GM21423 (cell line): ENCODE data around the gene NBAS.
"Not testable (repeated sequence)": the region's sequence is repeated elsewhere in the genome, so short reads cannot be mapped to it uniquely, and the experiment has no call there.

Experiments used
- ATAC-seq: cut with Tn5 transposase; IDR thresholded peaks from one replicate; pipeline ENCODE4 v1.9.1; 2021; ENCODE audit warnings: mild to moderate bottlenecking, moderate library complexity; ENCODE audit not compliant: unreplicated experiment

NBAS gene

GRCh38 chr2:15485949-15486348 lies 75.2 kb downstream of the NBAS start:
- ATAC-seq, result no peak

DNA sequence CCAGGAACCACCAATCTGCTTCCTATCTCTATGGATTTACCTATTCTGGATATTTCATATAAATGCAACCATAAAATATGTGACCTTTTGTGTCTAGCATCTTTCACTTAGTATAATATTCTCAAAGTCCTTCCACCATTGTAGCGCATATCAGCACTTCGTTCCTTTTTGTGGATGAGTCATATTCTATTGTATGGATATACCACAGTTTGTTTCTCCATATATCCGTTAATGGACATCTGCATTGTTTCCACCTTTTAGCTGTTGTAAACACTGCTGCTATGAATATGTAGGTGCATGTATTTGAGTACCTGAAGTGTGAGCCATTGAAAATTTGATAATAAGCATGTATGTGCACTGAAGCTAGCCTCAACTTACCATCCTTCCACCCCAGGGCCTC lies 80.1 kb downstream of the NBAS start:
- ATAC-seq, result no peak

DNA sequence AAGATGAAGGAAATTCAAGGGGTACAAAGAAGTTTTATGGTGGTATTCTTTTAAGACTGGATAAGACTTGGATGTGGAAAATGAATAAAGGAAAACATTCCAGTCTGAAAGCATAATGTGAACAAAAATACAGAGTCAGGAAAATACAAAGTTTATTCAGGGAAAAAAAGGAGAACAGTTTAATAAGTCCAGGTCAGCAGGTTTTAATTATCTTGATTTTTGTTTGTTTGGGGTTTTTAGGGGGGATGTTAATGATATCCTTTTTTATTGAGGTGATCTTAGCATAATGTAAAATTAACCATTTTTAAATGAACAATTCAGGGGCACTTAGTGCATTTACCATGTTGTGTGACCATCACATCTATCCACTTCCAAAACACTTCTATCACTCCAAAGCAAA lies 80.6 kb downstream of the NBAS start:
- ATAC-seq, result no peak

DNA sequence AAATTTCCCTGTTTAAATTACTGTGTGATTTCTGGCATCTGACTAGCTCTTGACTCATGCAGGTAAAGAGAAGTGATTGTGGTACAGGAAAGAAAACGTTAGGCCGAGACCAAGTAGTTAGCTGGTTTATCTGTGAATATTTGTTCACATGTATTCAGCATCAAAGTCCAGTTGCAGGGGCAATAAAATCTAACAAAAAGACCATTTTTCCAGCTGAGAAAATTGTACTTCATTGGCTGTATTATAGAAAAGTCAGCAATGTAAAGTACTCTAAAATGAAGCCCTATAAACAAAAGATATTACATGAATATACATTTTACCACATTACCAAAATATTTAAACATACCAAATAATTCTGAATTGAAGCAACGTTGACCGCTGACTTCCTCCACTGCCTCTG lies 88.3 kb downstream of the NBAS start:
- no peak for ATAC-seq

- no peak for ATAC-seq
These were observed 89.0 kb downstream of the NBAS start for GRCh38 chr2:15472133-15472532.

GRCh38 chr2:15471606-15472005 lies 89.5 kb downstream of the NBAS start:
- no peak for ATAC-seq

DNA sequence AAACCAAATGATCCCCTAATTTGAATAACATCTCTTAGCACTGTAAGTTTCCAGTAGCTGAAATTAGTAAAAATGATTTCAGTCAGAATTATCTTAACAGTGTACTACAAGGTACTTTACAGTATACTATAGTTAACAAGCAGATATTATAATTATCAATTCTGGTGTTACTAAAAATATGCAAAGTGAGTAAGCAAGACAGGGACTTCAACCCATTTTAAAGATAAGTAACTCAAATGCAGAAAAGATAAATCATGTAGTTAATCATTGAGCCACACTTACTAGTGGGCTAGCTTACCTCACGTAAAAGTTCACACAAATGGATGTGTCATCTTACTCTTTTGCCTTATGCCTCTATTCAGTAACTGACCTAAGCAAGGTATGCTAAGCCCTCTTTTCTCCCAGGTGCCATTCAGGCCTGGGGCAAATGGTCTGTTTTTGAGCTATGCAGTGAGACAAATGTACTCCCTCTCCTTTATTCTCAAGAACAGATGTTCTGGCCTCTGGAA lies 101.0 kb downstream of the NBAS start:
- no peak for ATAC-seq

- no peak for ATAC-seq
These were observed 102.9 kb downstream of the NBAS start for GRCh38 chr2:15458277-15458676.

GRCh38 chr2:15457868-15458267 lies 103.3 kb downstream of the NBAS start:
- ATAC-seq, result no peak

GRCh38 chr2:15456352-15456751 lies 104.8 kb downstream of the NBAS start:
- no peak for ATAC-seq

- no peak for ATAC-seq
These were observed 110.3 kb downstream of the NBAS start for GRCh38 chr2:15450808-15451207.

- no peak for ATAC-seq
These were observed 111.4 kb downstream of the NBAS start for GRCh38 chr2:15449556-15450236.

GRCh38 chr2:15448250-15448839 lies 112.8 kb downstream of the NBAS start:
- no peak for ATAC-seq

DNA sequence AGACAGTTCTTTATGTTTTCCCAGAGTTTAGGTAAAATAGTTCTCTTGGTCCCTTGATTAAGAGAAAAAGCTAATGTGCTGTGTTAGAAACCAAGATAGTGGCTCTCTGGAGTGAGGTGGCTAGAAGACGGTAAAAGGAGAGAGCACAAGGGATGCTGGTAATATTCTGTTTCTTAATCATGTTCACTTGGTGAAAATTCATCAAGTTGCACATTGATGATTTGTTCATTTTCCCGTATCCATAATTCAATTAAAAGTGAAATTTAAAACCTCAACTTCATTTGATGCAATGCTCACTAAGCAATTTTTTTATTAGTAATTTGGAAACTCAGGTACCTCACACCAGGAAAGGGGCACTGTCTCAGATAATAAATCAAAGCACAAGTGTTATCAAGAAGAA lies 113.8 kb downstream of the NBAS start:
- ATAC-seq, result no peak

DNA sequence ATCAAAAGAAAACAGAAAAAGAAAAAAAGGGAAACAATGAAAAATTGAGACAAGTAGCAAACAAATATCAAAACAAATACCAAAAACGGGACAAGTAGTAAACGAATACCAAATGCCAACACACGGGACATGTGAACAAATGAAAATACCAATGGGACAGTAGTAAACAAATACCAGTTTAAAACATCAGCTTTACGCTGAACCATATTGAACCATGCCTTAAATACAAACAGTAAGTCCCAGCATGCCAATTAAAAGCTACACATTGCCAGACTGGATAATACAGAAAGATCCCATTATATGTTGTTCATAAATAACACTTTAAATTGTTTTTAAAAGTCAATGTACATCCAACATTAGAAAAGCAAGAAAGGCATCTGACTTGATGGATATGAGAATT lies 114.2 kb downstream of the NBAS start:
- no peak for ATAC-seq

DNA sequence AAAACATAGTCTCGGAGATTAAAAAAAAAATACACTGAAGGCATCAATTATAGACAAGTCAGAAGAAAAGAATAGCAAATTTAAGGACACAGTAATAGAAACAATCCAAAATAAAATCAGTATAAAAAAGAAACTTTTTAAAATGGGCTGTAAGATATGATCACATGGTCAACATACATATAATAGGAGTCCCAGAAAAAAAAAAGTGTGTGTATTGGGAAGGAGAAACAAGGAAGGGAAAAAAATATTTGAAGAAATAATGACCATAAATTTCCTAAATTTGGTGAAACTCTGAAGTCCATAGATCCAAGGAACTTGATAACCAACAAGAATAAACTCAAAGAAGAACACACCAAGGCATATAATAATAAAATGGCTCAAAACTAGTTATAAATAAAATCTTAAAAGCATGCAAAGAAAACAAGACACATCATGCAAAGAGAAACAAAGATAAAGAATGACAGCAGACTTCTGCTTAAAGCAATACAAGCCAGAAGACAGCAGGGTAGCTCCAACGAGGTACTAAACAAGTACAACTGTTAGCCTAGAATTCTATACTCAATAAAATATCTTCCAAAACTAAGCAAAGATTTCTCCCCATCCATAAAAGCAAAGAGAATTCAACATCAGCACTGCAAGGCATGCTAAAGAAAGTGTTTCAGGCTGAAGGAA lies 115.1 kb downstream of the NBAS start:
- ATAC-seq, result no peak

GRCh38 chr2:15439768-15440524 lies 121.2 kb downstream of the NBAS start:
- ATAC-seq, result not testable (repeated sequence)

DNA sequence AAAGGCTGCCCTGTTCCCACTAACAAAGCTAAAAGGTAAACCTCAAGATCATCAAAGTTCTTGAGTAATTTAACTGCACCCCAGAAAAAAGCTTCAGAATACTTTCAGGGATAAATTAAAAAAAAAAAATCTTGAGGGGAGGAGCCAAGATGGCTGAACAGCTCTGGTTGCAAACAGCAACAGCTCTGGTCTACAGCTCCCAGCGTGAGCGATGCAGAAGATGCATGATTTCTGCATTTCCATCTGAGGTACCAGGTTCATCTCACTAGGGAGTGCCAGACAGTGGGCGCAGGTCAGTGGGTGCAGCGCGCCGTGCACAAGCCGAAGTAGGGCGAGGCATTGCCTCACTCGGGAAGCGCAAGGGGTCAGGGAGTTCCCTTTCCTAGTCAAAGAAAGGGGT lies 121.8 kb downstream of the NBAS start:
- ATAC-seq, result not testable (repeated sequence)

GRCh38 chr2:15436195-15436594 lies 124.9 kb downstream of the NBAS start:
- no peak for ATAC-seq

DNA sequence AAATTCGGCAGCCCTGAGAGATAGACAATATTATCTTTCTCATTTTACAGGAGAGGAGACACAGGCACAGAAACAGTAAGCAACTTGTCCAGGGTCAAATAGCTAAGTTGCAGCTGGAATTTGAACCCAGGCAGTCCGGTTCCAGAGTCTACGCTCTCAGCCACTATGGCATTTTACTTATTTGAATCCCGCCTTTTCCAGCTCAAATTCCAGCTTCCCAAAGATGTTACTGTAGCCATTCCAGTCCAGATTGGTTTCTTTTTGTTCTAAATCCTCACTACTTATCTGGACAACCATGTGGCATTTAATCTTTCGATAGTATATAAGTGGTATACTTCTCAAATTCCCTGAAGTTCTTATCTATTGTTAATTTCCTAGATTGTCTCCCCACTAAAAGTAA lies 125.7 kb downstream of the NBAS start:
- no peak for ATAC-seq

DNA sequence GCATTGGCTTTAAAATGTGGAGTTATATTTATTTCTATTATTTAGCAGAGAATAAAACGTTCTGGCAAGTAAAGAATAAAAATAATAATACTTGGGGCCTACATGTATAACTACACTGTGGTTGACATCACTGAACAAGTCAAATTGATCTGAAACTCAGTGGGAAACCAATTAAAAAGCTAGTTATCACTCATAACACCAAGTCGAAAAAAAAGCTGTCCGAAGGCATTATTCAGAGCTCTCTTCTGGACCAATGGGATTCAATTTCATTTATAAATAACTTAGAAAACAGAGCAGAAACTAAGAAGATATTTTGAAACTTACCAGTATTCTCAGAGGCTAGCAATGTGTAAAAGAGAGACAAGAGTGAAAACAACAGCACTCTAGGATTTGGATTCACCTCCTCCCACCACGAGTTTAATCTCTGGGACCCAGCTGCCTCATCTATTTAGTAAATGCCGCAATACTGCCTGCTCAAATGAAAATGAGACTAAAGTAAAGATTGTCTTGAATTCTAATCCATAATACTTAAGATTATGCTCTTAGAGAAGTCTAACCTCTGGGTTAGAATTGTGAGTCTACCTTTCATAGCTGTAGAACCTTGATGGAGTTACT lies 128.4 kb downstream of the NBAS start:
- ATAC-seq, result no peak
